22Rv1 (cell line): ENCODE results near the gene CYTH1.

ENCODE experiments used
- CTCF ChIP-seq: fragments of 450-650 bp; IDR thresholded peaks from 2 replicates; pipeline ENCODE4 v1.5.1; 2017; ENCODE audit warnings: mild to moderate bottlenecking
- ZFX ChIP-seq: fragments of 450-650 bp; IDR thresholded peaks from 2 replicates; pipeline ENCODE4 v1.6.1; 2017; ENCODE audit warnings: antibody characterized with exemption, borderline replicate concordance

GRCh38 chr17:78785011-78785662 lies 3.1 kb upstream of the CYTH1 start:
- TF ChIP-seq CTCF (no peak), ZFX (no peak)
